GM12864 (cell line): Measurements from ENCODE around the gene FNDC3B.

ENCODE experiments used
- DNase-seq: peaks from one replicate; pipeline ENCODE4 v3.0.0-alpha.2; 2011; ENCODE audit warnings: low read depth
- H3K4me3 ChIP-seq: 2 replicates; pipeline ENCODE4 v1.5.1; 2011; ENCODE audit warnings: mild to moderate bottlenecking, low read depth, low read length, control low read depth
- CTCF ChIP-seq: IDR thresholded peaks from 2 replicates; pipeline ENCODE4 v1.5.1; 2011; ENCODE audit warnings: low read depth, mild to moderate bottlenecking, moderate library complexity, low read length, control low read depth, inconsistent platforms; ENCODE audit errors: missing control alignments

The FNDC3B gene

DNA sequence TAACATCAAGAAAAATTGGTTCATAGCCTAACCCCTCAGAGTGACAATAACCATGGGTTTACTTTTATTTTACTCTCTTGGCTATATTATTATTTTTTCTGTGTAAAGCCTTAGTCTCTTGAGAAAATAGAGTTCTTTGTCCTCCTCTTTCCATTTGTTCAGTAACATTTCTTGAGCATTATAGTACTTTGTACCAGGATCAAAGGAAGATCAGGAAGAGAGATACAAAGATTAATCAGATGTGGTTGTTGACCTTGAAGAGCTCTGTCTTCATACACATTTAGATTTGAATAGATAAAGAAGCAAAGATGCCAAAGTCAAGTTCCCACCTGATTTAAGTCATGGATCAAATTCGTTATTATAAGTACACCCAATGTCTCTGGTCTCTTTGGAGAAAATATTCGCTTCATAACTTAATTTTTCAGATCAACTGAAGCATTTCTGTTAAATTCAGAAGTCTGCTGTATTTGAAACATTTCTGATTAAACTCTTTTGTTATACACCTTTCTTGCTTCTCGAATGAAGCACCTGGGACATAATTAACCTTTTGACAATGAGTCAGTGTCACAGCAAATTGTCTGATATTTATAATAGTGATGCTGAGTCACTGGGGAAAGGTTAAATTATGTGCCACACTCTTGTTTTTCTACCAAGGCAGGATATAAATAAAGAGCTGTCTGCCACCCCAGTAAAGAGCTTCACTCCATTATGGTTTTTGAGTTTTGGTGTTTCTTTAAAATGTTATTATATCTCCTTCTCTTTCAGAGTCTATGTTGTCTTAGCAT, 308.7 kb downstream of the FNDC3B start:
- TF ChIP-seq CTCF = no peak
- H3K4me3 ChIP-seq = no peak overlapping the region
- DNase-seq = no peak

DNA sequence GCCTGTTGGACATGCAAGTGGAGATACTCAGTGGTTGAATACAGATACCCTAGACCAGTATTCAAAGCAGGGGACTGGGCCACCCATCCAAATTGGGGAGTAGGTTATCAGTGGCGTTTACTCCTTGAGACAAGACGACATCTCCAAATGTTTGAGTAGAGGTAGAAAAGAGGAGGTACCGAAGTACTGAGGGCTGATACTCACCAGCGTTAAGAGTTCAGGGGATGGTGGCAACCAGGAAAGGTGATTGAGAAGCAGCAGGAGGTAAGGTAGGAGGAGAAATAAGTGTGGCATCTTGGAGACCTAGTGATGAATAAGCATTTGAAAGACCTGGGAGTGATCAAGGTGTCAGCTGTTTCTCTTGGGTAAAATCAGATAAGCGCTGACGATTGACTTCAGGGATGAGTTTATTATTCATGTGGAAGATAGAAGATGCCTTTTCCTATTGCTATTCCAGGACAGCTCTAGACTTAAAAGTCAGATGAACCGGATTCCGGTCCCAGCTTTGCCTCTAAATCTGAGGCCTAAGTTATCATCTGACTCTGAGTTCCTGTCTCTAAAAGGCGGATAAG, 312.6 kb downstream of the FNDC3B start:
- no peak for TF ChIP-seq CTCF
- DNase-seq = no peak
- H3K4me3 ChIP-seq = no peak overlapping the region

DNA sequence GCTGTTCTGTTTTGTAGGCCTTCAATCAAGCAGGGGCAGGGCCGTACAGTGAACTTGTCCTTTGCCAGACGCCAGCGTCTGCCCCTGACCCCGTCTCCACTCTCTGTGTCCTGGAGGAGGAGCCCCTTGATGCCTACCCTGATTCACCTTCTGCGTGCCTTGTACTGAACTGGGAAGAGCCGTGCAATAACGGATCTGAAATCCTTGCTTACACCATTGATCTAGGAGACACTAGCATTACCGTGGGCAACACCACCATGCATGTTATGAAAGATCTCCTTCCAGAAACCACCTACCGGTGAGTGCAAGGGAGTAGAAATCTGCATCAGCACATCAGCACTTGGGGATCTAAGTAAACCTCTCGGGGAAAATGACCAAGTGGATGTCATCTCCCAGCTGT, 313.4 kb downstream of the FNDC3B start:
- H3K4me3 ChIP-seq = no peak overlapping the region
- TF ChIP-seq CTCF = no peak
- DNase-seq = no peak

- DNase-seq = no peak
- no peak for TF ChIP-seq CTCF
- no peak overlapping the region for H3K4me3 ChIP-seq
These were observed 315.6 kb downstream of the FNDC3B start for GRCh38 chr3:172354931-172355499.

DNA sequence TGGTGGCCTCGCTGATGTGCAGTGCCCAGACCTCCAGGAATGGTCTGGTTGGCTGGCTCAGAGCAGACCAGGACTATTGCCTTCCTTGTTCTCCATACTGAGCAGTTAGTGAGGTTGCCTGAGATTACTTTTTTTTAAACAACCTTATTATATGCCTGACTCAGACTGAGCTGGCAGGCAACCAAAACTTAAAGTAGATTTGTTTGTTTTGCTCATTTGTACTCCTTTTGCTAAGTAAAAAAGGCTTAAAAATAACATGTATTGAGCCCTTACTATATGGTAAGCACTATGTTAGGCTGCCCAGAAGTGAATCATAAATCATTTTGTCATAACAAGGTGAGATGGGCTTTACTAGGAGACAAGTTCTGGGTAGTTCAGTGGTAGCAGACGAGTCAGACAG, 316.5 kb downstream of the FNDC3B start:
- H3K4me3 ChIP-seq = no peak overlapping the region
- DNase-seq = no peak
- no peak for TF ChIP-seq CTCF

DNA sequence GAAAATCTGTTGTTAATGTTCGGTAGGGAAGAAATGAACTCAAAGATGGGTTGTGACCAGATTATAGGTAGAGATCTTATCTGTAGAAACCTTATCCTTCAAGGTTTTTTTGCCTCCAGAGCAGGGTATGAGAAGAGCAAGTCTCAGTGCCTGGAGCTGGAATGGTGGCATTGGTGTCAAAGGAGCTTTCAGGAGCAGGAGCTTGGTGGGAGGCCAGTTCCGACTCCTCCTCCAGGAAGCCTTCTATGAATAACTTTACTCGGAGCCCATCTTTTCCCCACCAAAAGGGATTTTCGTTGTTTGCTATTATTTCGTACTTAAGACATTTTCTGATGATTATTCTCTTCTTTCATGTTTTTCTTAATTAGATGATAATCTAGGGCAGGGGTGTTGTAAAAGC, 317.0 kb downstream of the FNDC3B start:
- DNase-seq = no peak
- no peak for TF ChIP-seq CTCF
- H3K4me3 ChIP-seq = no peak overlapping the region
